WTC11 (cell line): ENCODE results near the gene CCHCR1. TPM values are rescaled to one million over a fixed set of nuclear protein-coding genes. Genes with fewer than 3 reads are reported as not detected.

ENCODE experiments used
- ATAC-seq: fragments of 200-7000 bp; cut with Tn5 transposase; 2 replicates; pipeline ENCODE4 v1.10.0; 2021; ENCODE audit warnings: mild to moderate bottlenecking, moderate library complexity
- CTCF ChIA-PET: fragments of 300-600 bp; sonication (Branson Sonifier 250); formaldehyde crosslinking; loops from one replicate; lab custom pipeline; 2021; ENCODE audit warnings: antibody characterized with exemption; lab: Charles Lee
- POLR2A ChIA-PET: fragments of 350-600 bp; sonication (Branson Sonifier 250); formaldehyde crosslinking; loops from one replicate; lab custom pipeline; 2021; ENCODE audit warnings: antibody characterized with exemption; lab: Charles Lee
- DNase-seq: peaks from one replicate; pipeline ENCODE4 v3.0.0; 2021; ENCODE audit warnings: low spot score
- H3K27ac Mint-ChIP-seq: 2 replicates; pipeline ENCODE4 v1.8.0; 2021; ENCODE audit warnings: mixed read lengths
- H3K27me3 Mint-ChIP-seq: 2 replicates; pipeline ENCODE4 v1.8.0; 2021; ENCODE audit warnings: low read depth, mild to moderate bottlenecking, moderate library complexity, mixed read lengths
- H3K36me3 Mint-ChIP-seq: 2 replicates; pipeline ENCODE4 v1.8.0; 2021; ENCODE audit warnings: mixed read lengths
- H3K4me1 Mint-ChIP-seq: 2 replicates; pipeline ENCODE4 v1.8.0; 2022; ENCODE audit warnings: mixed read lengths
- H3K4me3 Mint-ChIP-seq: 2 replicates; pipeline ENCODE4 v1.8.0; 2021; ENCODE audit warnings: mild to moderate bottlenecking, moderate library complexity, mixed read lengths
- H3K9me3 Mint-ChIP-seq: 2 replicates; pipeline ENCODE4 v1.8.0; 2021; ENCODE audit warnings: mixed read lengths
- ERG ChIP-seq: fragments of 250-450 bp; sonication (Bioruptor Pico); IDR thresholded peaks from 2 replicates; pipeline ENCODE4 v1.8.0; 2021; ENCODE audit warnings: mild to moderate bottlenecking
- ESRRA ChIP-seq: sonication (generic); formaldehyde crosslinking; IDR thresholded peaks from 2 replicates; pipeline ENCODE4 v1.8.1; 2022; ENCODE audit warnings: mild to moderate bottlenecking, missing genetic modification reagents, borderline replicate concordance
- FOXK1 ChIP-seq: sonication (generic); formaldehyde crosslinking; IDR thresholded peaks from 2 replicates; pipeline ENCODE4 v1.8.0; 2022; ENCODE audit warnings: mild to moderate bottlenecking, moderate library complexity, missing genetic modification reagents
- FOXP1 ChIP-seq: sonication (generic); formaldehyde crosslinking; IDR thresholded peaks from 2 replicates; pipeline ENCODE4 v1.8.0; 2022; ENCODE audit warnings: missing genetic modification reagents, mild to moderate bottlenecking, moderate library complexity, borderline replicate concordance
- GABPB1 ChIP-seq: sonication (generic); formaldehyde crosslinking; IDR thresholded peaks from 2 replicates; pipeline ENCODE4 v1.8.1; 2023; ENCODE audit warnings: mild to moderate bottlenecking, missing genetic modification reagents
- GTF2I ChIP-seq: fragments of 250-450 bp; sonication (Bioruptor Pico); conservative IDR thresholded peaks from 2 replicates; pipeline ENCODE4 v1.4.0; 2021; ENCODE audit warnings: mild to moderate bottlenecking
- MXD4 ChIP-seq: fragments of 250-450 bp; sonication (Bioruptor Pico); IDR thresholded peaks from 2 replicates; pipeline ENCODE4 v1.8.0; 2021; ENCODE audit warnings: mild to moderate bottlenecking, moderate library complexity, borderline replicate concordance
- NR1H2 ChIP-seq: sonication (generic); formaldehyde crosslinking; IDR thresholded peaks from 2 replicates; pipeline ENCODE4 v1.9.0; 2021; ENCODE audit warnings: mild to moderate bottlenecking, moderate library complexity, missing genetic modification reagents
- PRRX2 ChIP-seq: fragments of 250-450 bp; sonication (Bioruptor Pico); IDR thresholded peaks from 2 replicates; pipeline ENCODE4 v1.8.0; 2021; ENCODE audit warnings: mild to moderate bottlenecking
- RELA ChIP-seq: sonication (generic); formaldehyde crosslinking; IDR thresholded peaks from 2 replicates; pipeline ENCODE4 v1.8.1; 2022; ENCODE audit warnings: missing genetic modification reagents, mild to moderate bottlenecking, borderline replicate concordance
- SMAD4 ChIP-seq: sonication (generic); formaldehyde crosslinking; IDR thresholded peaks from 2 replicates; pipeline ENCODE4 v1.8.0; 2022; ENCODE audit warnings: mild to moderate bottlenecking, missing genetic modification reagents
- TP53 ChIP-seq: sonication (generic); formaldehyde crosslinking; IDR thresholded peaks from 2 replicates; pipeline ENCODE4 v1.8.1; 2023; ENCODE audit warnings: mild to moderate bottlenecking, missing genetic modification reagents
- ZNF232 ChIP-seq: sonication (generic); formaldehyde crosslinking; IDR thresholded peaks from 2 replicates; pipeline ENCODE4 v1.8.0; 2022; ENCODE audit warnings: mild to moderate bottlenecking, missing genetic modification reagents
- ZNF263 ChIP-seq: sonication (generic); formaldehyde crosslinking; IDR thresholded peaks from 2 replicates; pipeline ENCODE4 v1.8.1; 2022; ENCODE audit warnings: low read depth, mild to moderate bottlenecking, moderate library complexity, missing genetic modification reagents
- ZNF317 ChIP-seq: sonication (generic); formaldehyde crosslinking; IDR thresholded peaks from 2 replicates; pipeline ENCODE4 v1.8.1; 2023; ENCODE audit warnings: low read depth, mild to moderate bottlenecking, moderate library complexity, missing genetic modification reagents, borderline replicate concordance
- ZNF423 ChIP-seq: fragments of 250-450 bp; sonication (Bioruptor Pico); IDR thresholded peaks from 2 replicates; pipeline ENCODE4 v2.1.2; 2022; ENCODE audit warnings: mild to moderate bottlenecking, moderate library complexity
- total RNA-seq: library from RNA; stranded (reverse); gene quantifications from 3 replicates; pipeline ENCODE4 v1.2.3, GENCODE V29; 2021
- TF ChIP-seq, protein P1 (sequence below): sonication (generic); formaldehyde crosslinking; IDR thresholded peaks from 2 replicates; pipeline ENCODE4 v1.8.1; 2023; ENCODE audit warnings: mild to moderate bottlenecking, missing genetic modification reagents, borderline replicate concordance
- TF ChIP-seq, protein P2 (sequence below): sonication (generic); formaldehyde crosslinking; IDR thresholded peaks from 2 replicates; pipeline ENCODE4 v1.8.1; 2022; ENCODE audit warnings: low read depth, mild to moderate bottlenecking, moderate library complexity, missing genetic modification reagents, borderline replicate concordance
- TF ChIP-seq, protein P3 (sequence below): sonication (generic); formaldehyde crosslinking; IDR thresholded peaks from 2 replicates; pipeline ENCODE4 v1.8.0; 2023; ENCODE audit warnings: missing genetic modification reagents, mild to moderate bottlenecking, borderline replicate concordance
- TF ChIP-seq, protein P4 (sequence below): fragments of 200-600 bp; IDR thresholded peaks from 2 replicates; pipeline ENCODE4 v1.8.0; 2022; ENCODE audit warnings: antibody characterized with exemption

The CCHCR1 gene
- total RNA-seq, 1 experiment from 2014 or later, result 58.7 TPM

DNA sequence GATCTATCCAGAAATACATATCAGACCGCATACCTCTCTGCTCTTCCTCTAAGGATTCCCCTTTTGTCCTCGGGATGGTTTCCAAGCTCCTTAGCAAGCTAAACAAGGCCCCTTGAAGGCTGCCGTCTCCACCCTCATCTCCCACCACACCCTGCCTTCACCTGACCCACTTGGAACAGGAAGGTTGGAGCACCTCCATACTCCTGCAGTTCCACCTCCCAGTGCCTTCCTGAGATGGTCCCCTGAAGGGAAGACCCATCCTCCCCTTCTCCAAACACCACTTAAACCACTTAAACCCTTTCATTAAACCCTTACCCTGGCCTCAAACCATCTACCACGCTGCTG lies 21.4 kb upstream of the CCHCR1 start (continued):
- TF ChIP-seq, protein P1, sequence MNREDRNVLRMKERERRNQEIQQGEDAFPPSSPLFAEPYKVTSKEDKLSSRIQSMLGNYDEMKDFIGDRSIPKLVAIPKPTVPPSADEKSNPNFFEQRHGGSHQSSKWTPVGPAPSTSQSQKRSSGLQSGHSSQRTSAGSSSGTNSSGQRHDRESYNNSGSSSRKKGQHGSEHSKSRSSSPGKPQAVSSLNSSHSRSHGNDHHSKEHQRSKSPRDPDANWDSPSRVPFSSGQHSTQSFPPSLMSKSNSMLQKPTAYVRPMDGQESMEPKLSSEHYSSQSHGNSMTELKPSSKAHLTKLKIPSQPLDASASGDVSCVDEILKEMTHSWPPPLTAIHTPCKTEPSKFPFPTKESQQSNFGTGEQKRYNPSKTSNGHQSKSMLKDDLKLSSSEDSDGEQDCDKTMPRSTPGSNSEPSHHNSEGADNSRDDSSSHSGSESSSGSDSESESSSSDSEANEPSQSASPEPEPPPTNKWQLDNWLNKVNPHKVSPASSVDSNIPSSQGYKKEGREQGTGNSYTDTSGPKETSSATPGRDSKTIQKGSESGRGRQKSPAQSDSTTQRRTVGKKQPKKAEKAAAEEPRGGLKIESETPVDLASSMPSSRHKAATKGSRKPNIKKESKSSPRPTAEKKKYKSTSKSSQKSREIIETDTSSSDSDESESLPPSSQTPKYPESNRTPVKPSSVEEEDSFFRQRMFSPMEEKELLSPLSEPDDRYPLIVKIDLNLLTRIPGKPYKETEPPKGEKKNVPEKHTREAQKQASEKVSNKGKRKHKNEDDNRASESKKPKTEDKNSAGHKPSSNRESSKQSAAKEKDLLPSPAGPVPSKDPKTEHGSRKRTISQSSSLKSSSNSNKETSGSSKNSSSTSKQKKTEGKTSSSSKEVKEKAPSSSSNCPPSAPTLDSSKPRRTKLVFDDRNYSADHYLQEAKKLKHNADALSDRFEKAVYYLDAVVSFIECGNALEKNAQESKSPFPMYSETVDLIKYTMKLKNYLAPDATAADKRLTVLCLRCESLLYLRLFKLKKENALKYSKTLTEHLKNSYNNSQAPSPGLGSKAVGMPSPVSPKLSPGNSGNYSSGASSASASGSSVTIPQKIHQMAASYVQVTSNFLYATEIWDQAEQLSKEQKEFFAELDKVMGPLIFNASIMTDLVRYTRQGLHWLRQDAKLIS (CRISPR knock-in tag), result no peak
- TF ChIP-seq, protein P2, sequence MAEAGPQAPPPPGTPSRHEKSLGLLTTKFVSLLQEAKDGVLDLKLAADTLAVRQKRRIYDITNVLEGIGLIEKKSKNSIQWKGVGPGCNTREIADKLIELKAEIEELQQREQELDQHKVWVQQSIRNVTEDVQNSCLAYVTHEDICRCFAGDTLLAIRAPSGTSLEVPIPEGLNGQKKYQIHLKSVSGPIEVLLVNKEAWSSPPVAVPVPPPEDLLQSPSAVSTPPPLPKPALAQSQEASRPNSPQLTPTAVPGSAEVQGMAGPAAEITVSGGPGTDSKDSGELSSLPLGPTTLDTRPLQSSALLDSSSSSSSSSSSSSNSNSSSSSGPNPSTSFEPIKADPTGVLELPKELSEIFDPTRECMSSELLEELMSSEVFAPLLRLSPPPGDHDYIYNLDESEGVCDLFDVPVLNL (CRISPR knock-in tag), result no peak
- TF ChIP-seq, all 79 proteins: peak for 0

GRCh38 chr6:31178143-31179041 lies 20.8 kb upstream of the CCHCR1 start:
- H3K27ac Mint-ChIP-seq, result peak overlapping the region; percentile 39
- no peak overlapping the region for H3K4me3 Mint-ChIP-seq
- CTCF ChIA-PET, result interaction anchor here (1.0 kb wide), 1 partner anchor 20 kb away, joined by 5 read pairs; the partner anchor contains the start of gene TCF19
- no peak for ATAC-seq
- H3K4me1 Mint-ChIP-seq, result peaks cover 65% of the 10 kb centered on the region
- peaks cover 9% of the 10 kb centered on the region for H3K36me3 Mint-ChIP-seq
- POLR2A ChIA-PET, result no interaction called here
- H3K9me3 Mint-ChIP-seq, result no peaks in the 10 kb centered on the region
- no peak for DNase-seq
- TF ChIP-seq, protein P3, sequence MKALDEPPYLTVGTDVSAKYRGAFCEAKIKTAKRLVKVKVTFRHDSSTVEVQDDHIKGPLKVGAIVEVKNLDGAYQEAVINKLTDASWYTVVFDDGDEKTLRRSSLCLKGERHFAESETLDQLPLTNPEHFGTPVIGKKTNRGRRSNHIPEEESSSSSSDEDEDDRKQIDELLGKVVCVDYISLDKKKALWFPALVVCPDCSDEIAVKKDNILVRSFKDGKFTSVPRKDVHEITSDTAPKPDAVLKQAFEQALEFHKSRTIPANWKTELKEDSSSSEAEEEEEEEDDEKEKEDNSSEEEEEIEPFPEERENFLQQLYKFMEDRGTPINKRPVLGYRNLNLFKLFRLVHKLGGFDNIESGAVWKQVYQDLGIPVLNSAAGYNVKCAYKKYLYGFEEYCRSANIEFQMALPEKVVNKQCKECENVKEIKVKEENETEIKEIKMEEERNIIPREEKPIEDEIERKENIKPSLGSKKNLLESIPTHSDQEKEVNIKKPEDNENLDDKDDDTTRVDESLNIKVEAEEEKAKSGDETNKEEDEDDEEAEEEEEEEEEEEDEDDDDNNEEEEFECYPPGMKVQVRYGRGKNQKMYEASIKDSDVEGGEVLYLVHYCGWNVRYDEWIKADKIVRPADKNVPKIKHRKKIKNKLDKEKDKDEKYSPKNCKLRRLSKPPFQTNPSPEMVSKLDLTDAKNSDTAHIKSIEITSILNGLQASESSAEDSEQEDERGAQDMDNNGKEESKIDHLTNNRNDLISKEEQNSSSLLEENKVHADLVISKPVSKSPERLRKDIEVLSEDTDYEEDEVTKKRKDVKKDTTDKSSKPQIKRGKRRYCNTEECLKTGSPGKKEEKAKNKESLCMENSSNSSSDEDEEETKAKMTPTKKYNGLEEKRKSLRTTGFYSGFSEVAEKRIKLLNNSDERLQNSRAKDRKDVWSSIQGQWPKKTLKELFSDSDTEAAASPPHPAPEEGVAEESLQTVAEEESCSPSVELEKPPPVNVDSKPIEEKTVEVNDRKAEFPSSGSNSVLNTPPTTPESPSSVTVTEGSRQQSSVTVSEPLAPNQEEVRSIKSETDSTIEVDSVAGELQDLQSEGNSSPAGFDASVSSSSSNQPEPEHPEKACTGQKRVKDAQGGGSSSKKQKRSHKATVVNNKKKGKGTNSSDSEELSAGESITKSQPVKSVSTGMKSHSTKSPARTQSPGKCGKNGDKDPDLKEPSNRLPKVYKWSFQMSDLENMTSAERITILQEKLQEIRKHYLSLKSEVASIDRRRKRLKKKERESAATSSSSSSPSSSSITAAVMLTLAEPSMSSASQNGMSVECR, result no peak
- TF ChIP-seq, protein P4, sequence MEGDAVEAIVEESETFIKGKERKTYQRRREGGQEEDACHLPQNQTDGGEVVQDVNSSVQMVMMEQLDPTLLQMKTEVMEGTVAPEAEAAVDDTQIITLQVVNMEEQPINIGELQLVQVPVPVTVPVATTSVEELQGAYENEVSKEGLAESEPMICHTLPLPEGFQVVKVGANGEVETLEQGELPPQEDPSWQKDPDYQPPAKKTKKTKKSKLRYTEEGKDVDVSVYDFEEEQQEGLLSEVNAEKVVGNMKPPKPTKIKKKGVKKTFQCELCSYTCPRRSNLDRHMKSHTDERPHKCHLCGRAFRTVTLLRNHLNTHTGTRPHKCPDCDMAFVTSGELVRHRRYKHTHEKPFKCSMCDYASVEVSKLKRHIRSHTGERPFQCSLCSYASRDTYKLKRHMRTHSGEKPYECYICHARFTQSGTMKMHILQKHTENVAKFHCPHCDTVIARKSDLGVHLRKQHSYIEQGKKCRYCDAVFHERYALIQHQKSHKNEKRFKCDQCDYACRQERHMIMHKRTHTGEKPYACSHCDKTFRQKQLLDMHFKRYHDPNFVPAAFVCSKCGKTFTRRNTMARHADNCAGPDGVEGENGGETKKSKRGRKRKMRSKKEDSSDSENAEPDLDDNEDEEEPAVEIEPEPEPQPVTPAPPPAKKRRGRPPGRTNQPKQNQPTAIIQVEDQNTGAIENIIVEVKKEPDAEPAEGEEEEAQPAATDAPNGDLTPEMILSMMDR, result no peak
- no peak for TF ChIP-seq FOXK1 (CRISPR knock-in tag)
- TF ChIP-seq RELA (CRISPR knock-in tag), result no peak
- TF ChIP-seq GTF2I (CRISPR knock-in tag), result no peak
- no peaks in the 10 kb centered on the region for H3K27me3 Mint-ChIP-seq

DNA sequence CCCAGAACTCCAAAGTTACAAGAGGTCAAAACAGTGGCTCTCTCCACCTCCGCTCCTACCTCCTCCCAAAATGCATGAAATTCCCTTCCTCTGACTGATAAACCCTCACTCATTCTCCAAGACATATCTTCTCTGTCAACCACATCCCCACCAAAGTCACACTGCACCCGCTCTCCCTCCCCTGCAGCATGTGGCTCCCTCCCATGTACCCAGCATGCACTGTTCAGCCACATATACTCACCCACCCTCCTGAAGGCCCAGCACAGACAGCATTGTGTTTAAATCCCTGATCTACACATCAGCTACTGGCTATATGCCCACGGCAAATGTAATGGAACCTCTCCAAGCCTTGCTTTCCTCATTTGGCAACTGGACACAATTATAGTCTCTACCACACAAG lies 18.4 kb upstream of the CCHCR1 start:
- no peaks in the 10 kb centered on the region for H3K27me3 Mint-ChIP-seq
- peak overlapping the region; percentile 62; the same call in 1 of the 2 replicates for H3K27ac Mint-ChIP-seq
- ChIA-PET POLR2A (interaction anchor here (0.6 kb wide), 1 partner anchor 657 kb away, joined by 3 read pairs; no protein-coding TSS in a partner anchor), CTCF (interaction anchor here (1.1 to 1.9 kb wide), 3 partner anchors 13 to 191 kb away, joined by 3 to 7 read pairs (median 4); partner anchors contain the start of gene TCF19)
- H3K9me3 Mint-ChIP-seq, result no peaks in the 10 kb centered on the region
- DNase-seq, result no peak
- no peak overlapping the region for H3K4me3 Mint-ChIP-seq
- H3K4me1 Mint-ChIP-seq, result peaks cover 71% of the 10 kb centered on the region
- peaks cover 9% of the 10 kb centered on the region for H3K36me3 Mint-ChIP-seq
- no peak for ATAC-seq
- TF ChIP-seq SMAD4 (CRISPR knock-in tag) (no peak), NR1H2 (CRISPR knock-in tag) (no peak), FOXP1 (CRISPR knock-in tag) (no peak), ZNF263 (CRISPR knock-in tag) (no peak), ERG (no peak), ZNF423 (CRISPR knock-in tag) (no peak), GABPB1 (CRISPR knock-in tag) (no peak), PRRX2 (CRISPR knock-in tag) (no peak), ZNF317 (CRISPR knock-in tag) (no peak), ESRRA (CRISPR knock-in tag) (no peak), TP53 (CRISPR knock-in tag) (no peak), MXD4 (CRISPR knock-in tag) (no peak), ZNF232 (CRISPR knock-in tag) (no peak)
